ENCODE data around the gene ZBTB44.
"Not testable (repeated sequence)": the region's sequence is repeated elsewhere in the genome, so short reads cannot be mapped to it uniquely, and the experiment has no call there.

The ZBTB44 gene

GRCh38 chr11:130199792-130200191 is 114.9 kb downstream of the ZBTB44 start:
- no peak for DNase-seq (ENCODE audit: low read depth in 2 of 2)

- DNase-seq (ENCODE audit: low read depth in 2 of 2), result no peak
These were observed 115.8 kb downstream of the ZBTB44 start for GRCh38 chr11:130198964-130199363.

GRCh38 chr11:130198292-130198691 is 116.4 kb downstream of the ZBTB44 start:
- DNase-seq (ENCODE audit: low read depth in 2 of 2), result no peak

GRCh38 chr11:130197386-130198035 is 117.2 kb downstream of the ZBTB44 start:
- no peak for DNase-seq (ENCODE audit: low read depth in 2 of 2)

GRCh38 chr11:130194241-130195023 is 120.3 kb downstream of the ZBTB44 start:
- no peak for DNase-seq (ENCODE audit: low read depth in 2 of 2)

- DNase-seq (ENCODE audit: low read depth in 2 of 2), result not testable (repeated sequence)
These were observed 121.2 kb downstream of the ZBTB44 start for GRCh38 chr11:130193551-130193950.

- DNase-seq (ENCODE audit: low read depth in 2 of 2), result no peak
These were observed 121.9 kb downstream of the ZBTB44 start for GRCh38 chr11:130192845-130193267.

GRCh38 chr11:130191896-130192295 is 122.8 kb downstream of the ZBTB44 start:
- DNase-seq (ENCODE audit: low read depth in 2 of 2), result no peak

- DNase-seq (ENCODE audit: low read depth in 2 of 2), result no peak
These were observed 124.3 kb downstream of the ZBTB44 start for GRCh38 chr11:130190371-130190881.

GRCh38 chr11:130189492-130190210 is 125.1 kb downstream of the ZBTB44 start:
- DNase-seq (ENCODE audit: low read depth in 2 of 2), result no peak

GRCh38 chr11:130188585-130189347 is 126.0 kb downstream of the ZBTB44 start:
- no peak for DNase-seq (ENCODE audit: low read depth in 2 of 2)

GRCh38 chr11:130188047-130188446 is 126.7 kb downstream of the ZBTB44 start:
- DNase-seq (ENCODE audit: low read depth in 2 of 2), result no peak

- no peak for DNase-seq (ENCODE audit: low read depth in 2 of 2)
These were observed 127.6 kb downstream of the ZBTB44 start for GRCh38 chr11:130187096-130187495.

- DNase-seq (ENCODE audit: low read depth in 2 of 2), result no peak
These were observed 130.7 kb downstream of the ZBTB44 start for GRCh38 chr11:130183878-130184610.

- no peak for DNase-seq (ENCODE audit: low read depth in 2 of 2)
These were observed 133.1 kb downstream of the ZBTB44 start for GRCh38 chr11:130181295-130182272.

- no peak for DNase-seq (ENCODE audit: low read depth in 2 of 2)
These were observed 133.8 kb downstream of the ZBTB44 start for GRCh38 chr11:130180896-130181294.

- DNase-seq (ENCODE audit: low read depth in 2 of 2), result no peak
These were observed 134.2 kb downstream of the ZBTB44 start for GRCh38 chr11:130180491-130180890.

GRCh38 chr11:130179396-130180306 is 135.1 kb downstream of the ZBTB44 start:
- DNase-seq (ENCODE audit: low read depth in 2 of 2), result no peak
